Activated naive CD8-positive, alpha-beta T cell treated with anti-CD3 and anti-CD28 coated beads for 36 hours (primary cell): ENCODE measurements around the gene WDR6. TPM values are rescaled to one million over a fixed set of nuclear protein-coding genes. Genes with fewer than 3 reads are reported as not detected.
A peak's percentile ranks its signal among the peaks of the same experiment; 100 is the strongest.

Source experiments
- DNase-seq: peaks from one replicate; pipeline ENCODE4 v3.0.0; 2021
- H3K27ac Mint-ChIP-seq: one replicate; pipeline ENCODE4 v1.8.0; 2022; ENCODE audit warnings: mild to moderate bottlenecking, moderate library complexity, mixed read lengths
- H3K27me3 Mint-ChIP-seq: one replicate; pipeline ENCODE4 v1.8.0; 2022; ENCODE audit warnings: mild to moderate bottlenecking, mixed read lengths
- H3K36me3 Mint-ChIP-seq: one replicate; pipeline ENCODE4 v1.8.0; 2021; ENCODE audit warnings: mild to moderate bottlenecking, mixed read lengths
- H3K4me1 Mint-ChIP-seq: one replicate; pipeline ENCODE4 v1.8.0; 2021; ENCODE audit warnings: mixed read lengths
- H3K4me3 Mint-ChIP-seq: one replicate; pipeline ENCODE4 v1.8.0; 2022; ENCODE audit warnings: mild to moderate bottlenecking, moderate library complexity, mixed read lengths
- H3K9me3 Mint-ChIP-seq: one replicate; pipeline ENCODE4 v1.8.0; 2022; ENCODE audit warnings: mixed read lengths
- total RNA-seq, 2 experiments: library from RNA; stranded (reverse); gene quantifications; one replicate each; pipeline ENCODE4 v1.2.3, GENCODE V29; 2021

The WDR6 gene
- total RNA-seq, 2 experiments from 2014 or later, result 135 to 140 TPM

DNA sequence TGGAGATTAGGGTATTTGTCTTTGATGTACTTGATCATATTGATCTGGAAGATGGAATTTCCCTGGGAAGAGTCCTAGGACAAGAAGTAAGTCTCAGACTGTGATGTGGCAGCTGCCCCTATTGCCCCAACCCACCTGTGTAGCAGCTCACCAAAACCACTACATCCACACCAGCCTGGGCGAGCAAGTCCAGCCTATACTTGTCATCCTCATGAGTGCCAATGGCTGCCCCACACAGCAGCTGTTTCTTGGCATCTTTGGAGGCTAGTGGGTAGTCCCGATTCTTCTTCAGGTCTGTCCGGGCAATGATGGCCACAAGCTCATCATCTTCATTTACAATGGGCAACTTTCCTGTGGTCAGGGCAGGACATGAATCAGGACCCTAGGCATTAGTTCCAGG is 19.3 kb downstream of the WDR6 start:
- H3K4me3 Mint-ChIP-seq, result peak overlapping the region; percentile 97
- H3K9me3 Mint-ChIP-seq, result no peaks in the 10 kb centered on the region

DNA sequence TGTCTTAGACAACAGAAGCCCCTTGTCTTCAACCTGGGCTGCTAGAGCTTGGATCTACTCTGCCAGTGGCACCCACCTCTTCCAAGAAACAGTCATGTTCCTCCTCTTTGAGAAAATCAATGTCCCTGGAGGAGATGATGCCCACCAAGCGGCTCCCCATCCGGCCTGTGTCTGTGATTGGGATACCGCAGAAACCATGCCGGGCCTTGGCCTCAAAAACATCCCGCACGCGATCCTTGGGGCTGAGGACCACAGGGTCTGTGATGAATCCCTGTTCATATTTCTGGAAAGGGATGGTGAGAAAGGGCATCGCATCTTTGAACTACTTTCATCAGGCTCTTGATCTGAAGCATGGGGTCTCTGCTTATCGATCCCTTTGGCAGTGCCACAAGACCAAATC is 20.4 kb downstream of the WDR6 start:
- Mint-ChIP-seq H3K36me3 (peaks cover 62% of the 10 kb centered on the region), H3K27ac (peak overlapping the region; percentile 99), H3K4me3 (peak overlapping the region; percentile 97), H3K9me3 (no peaks in the 10 kb centered on the region), H3K4me1 (peaks cover 58% of the 10 kb centered on the region), H3K27me3 (no peaks in the 10 kb centered on the region)
- DNase-seq, result no peak

More for the DNA sequence above, 19.3 kb downstream of the WDR6 start:
- peaks cover 61% of the 10 kb centered on the region for H3K36me3 Mint-ChIP-seq
- H3K27ac Mint-ChIP-seq, result peak overlapping the region; percentile 57
- no peaks in the 10 kb centered on the region for H3K27me3 Mint-ChIP-seq
- peaks cover 58% of the 10 kb centered on the region for H3K4me1 Mint-ChIP-seq
- DNase-seq, result no peak

DNA sequence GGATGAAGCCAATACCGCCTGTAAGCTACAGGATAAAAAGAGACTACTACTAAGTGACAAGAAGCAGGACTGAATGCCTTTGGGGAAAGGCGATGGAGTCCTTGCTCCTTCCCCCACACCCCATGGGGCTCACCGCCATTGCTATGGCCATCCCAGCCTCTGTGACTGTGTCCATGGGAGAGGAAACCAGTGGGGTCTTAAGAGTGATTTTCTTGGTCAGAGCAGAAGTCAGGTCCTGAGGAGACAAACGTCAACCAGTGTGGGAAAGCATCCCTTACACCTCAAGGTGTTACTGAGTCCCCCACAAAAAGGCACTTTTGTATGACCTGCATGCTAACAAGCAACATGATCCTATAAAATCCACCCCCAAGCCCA is 21.1 kb downstream of the WDR6 start:
- H3K9me3 Mint-ChIP-seq, result no peaks in the 10 kb centered on the region
- peaks cover 55% of the 10 kb centered on the region for H3K36me3 Mint-ChIP-seq
- peak overlapping the region; percentile 97 for H3K4me3 Mint-ChIP-seq
- DNase-seq, result no peak
- H3K27me3 Mint-ChIP-seq, result no peaks in the 10 kb centered on the region
- peaks cover 54% of the 10 kb centered on the region for H3K4me1 Mint-ChIP-seq
- H3K27ac Mint-ChIP-seq, result peak overlapping the region; percentile 99

DNA sequence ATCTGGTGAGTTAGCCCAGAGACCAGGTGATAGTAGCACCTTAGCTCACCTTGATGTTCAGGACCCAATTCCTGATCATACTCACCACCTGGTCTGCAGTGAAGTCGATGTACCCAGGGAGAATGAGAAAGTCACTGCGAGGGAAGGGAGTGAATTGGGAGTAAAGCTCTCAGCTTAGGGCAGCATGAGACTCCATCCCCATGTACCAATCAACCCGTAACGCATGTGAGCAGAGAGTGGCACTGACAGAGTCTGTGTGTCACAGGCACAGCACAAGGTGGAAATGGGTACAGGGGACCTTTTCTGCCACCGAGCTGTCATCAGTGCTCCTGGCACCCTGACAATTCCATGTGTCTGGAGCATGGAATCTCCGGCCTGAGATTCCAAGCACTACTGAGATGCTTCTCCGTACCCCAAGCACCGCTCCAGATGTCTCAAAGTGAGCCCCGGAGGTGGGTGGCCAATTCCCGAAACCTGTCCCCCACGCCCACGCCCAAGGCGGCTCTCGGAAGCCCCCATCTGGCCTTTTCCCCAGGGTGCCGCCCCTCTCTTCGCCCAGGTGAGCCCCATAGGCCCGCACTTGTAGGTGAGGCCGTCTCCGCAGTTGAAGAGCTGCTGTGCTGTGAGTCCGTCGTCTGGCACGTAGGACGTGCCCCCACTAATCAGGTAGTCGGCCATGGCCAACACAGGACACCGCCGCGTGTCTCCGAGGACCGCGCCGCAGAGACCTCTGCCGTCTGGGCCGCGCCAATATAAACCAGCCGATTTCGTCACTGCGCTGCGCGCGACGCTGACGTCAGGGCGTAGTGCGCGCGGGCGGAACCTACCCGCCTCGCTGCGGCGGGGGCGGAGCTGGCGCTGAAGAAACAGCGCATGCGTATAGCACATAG is 21.7 kb downstream of the WDR6 start, which contains the start of gene IMPDH2:
TSS of gene IMPDH2 (minus strand) at position 726 of the 890 bp plus-strand sequence. CDS start at position 678, 48 bp downstream.
- no peaks in the 10 kb centered on the region for H3K9me3 Mint-ChIP-seq
- no peaks in the 10 kb centered on the region for H3K27me3 Mint-ChIP-seq
- H3K4me1 Mint-ChIP-seq, result peaks cover 48% of the 10 kb centered on the region
- peak; percentile 94 for DNase-seq
- H3K4me3 Mint-ChIP-seq, result peak within 1 kb of the TSS; percentile 97
- peak within 1 kb of the TSS; percentile 99 for H3K27ac Mint-ChIP-seq
- peaks cover 49% of the 10 kb centered on the region for H3K36me3 Mint-ChIP-seq

DNA sequence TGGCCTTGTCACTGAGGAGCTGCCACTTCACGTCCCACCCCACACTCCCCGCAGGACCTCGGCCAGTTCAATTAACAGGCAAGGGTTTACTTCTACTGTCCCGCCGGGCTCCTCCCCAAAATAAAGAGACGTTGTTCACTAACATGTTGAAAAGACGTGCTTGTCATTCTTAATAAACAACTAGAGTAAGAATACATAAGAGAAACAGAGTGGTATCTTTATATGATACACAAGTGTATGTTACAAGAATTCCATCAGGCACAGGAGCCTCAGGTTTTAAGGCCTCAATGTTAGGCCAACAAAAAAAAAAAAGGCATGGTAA is 22.3 kb downstream of the WDR6 start:
- peak overlapping the region; percentile 99 for H3K27ac Mint-ChIP-seq
- no peaks in the 10 kb centered on the region for H3K27me3 Mint-ChIP-seq
- peaks cover 44% of the 10 kb centered on the region for H3K36me3 Mint-ChIP-seq
- peak overlapping the region; percentile 97 for H3K4me3 Mint-ChIP-seq
- peaks cover 44% of the 10 kb centered on the region for H3K4me1 Mint-ChIP-seq
- H3K9me3 Mint-ChIP-seq, result no peaks in the 10 kb centered on the region
- no peak for DNase-seq

DNA sequence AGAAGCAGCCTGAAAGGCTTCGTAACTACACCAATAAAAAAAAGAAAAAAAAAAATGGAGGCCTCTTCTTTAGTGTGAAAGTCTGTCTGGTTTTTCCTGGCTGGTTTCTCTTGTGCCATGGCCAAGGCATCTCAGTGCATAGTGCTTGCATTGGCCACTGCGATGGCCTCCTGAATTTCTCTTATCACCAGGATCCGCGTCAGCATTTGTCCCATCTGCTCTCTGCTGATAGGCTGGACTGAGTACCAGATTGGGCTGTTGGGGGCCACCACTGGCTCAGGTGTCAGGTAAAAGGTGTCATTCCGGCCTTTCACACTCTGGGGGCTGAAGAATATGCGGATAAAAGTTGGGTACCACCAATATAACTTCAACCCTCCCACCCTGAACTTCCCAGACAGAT is 23.1 kb downstream of the WDR6 start:
- no peaks in the 10 kb centered on the region for H3K27me3 Mint-ChIP-seq
- H3K36me3 Mint-ChIP-seq, result peaks cover 44% of the 10 kb centered on the region
- no peak overlapping the region for H3K27ac Mint-ChIP-seq
- no peak overlapping the region for H3K4me3 Mint-ChIP-seq
- no peaks in the 10 kb centered on the region for H3K9me3 Mint-ChIP-seq
- DNase-seq, result no peak
- peaks cover 36% of the 10 kb centered on the region for H3K4me1 Mint-ChIP-seq

DNA sequence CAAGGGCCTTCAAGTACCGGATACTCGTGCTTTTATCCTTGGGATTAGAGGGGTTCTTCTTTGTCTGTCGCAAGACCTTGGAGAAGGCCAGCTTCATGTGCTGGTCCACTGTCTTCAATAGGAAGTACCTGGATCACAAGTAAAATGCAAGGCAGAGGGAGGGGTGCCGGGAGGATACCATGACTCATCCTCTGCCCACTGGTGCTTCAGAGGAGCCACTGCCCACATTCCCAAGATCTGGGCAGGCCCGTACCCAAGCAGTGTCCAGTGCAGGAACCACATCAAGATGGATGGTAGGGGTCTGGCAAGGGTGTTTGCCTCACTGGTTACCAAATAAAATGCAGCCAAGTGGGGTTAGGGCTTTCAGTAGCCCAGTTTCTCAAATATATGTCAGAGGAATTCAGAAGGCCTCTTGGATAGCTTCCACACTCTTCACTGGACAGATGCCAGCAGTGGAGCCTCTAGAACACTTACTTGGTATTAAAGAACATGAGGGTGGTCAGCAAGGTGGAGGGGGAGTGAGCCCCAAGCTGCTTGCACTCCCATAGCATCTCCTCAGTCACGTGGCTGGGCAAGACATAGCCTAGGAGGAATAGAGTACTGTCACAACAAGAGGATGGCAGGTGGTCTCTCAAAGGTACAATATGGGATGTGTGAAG is 25.6 kb downstream of the WDR6 start:
- Mint-ChIP-seq H3K9me3 (no peaks in the 10 kb centered on the region), H3K27ac (no peak overlapping the region), H3K4me1 (peaks cover 15% of the 10 kb centered on the region), H3K36me3 (peaks cover 28% of the 10 kb centered on the region), H3K4me3 (no peak overlapping the region), H3K27me3 (no peaks in the 10 kb centered on the region)
- DNase-seq, result no peak

DNA sequence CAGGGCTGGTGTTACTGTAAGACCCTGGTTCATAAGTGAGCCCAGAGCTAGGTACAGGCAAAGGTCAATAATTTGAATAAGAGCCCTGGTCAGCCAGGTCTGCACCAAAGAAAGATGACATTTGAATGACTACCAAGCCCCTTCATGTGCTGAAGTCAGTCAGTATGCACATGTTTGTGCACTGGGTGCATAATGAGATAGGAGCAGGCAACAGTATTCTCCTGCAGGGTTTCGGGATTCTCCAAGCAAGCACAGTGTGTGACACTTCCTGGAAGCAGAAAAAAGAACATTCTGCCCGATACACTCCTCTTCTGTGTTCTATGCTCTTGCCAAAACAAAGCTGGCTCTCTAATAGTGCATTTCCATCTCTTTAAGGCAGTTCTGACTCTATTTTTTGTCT is 27.5 kb downstream of the WDR6 start:
- Mint-ChIP-seq H3K36me3 (peaks cover 10% of the 10 kb centered on the region), H3K4me1 (peaks cover under 1% of the 10 kb centered on the region), H3K4me3 (no peak overlapping the region), H3K27ac (no peak overlapping the region), H3K9me3 (no peaks in the 10 kb centered on the region), H3K27me3 (no peaks in the 10 kb centered on the region)
- DNase-seq, result no peak

DNA sequence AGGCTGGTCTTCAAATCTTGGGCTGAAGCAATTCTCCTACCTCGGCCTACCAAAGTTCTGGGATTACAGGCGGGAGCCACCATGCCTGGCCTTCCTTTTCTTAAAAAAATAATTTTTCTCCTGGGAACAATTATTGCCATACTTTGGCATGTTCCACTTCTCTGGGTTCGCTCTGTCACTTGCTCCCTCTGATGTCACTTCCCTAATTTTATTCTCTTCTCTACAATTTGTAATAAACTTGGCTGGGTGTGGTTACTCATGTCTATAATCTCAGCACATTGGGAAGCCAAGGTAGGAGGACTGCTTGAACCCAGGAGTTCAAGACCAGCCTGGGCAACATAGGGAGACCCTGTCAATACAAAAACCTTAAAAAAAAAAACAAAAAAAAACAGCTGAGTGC is 28.1 kb downstream of the WDR6 start:
- Mint-ChIP-seq H3K36me3 (peaks cover 10% of the 10 kb centered on the region), H3K4me3 (no peak overlapping the region), H3K9me3 (no peaks in the 10 kb centered on the region), H3K27me3 (no peaks in the 10 kb centered on the region), H3K27ac (no peak overlapping the region), H3K4me1 (no peaks in the 10 kb centered on the region)
- no peak for DNase-seq

DNA sequence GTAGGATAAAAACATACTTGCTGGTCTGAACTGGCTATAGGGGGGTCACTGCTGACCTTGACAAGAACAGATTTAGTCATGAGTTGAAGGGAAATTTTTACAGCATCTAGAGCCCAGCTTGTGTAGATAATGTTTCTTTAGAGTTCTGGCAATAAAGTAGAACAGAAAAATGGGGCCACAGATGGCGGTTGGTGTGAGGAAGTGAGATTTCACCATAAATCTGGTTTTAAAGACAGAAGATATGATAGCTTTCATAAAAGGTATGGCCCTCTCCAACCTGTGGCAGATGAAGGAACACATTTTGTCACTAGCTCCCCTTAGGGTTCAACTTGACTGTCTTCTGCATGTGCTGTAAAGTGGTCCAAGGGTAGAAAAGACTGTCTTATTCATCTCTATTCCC is 46.4 kb downstream of the WDR6 start:
- H3K27me3 Mint-ChIP-seq, result no peaks in the 10 kb centered on the region
- peaks cover 23% of the 10 kb centered on the region for H3K36me3 Mint-ChIP-seq
- H3K4me1 Mint-ChIP-seq, result peaks cover 9% of the 10 kb centered on the region
- no peak overlapping the region for H3K27ac Mint-ChIP-seq
- DNase-seq, result no peak
- no peaks in the 10 kb centered on the region for H3K9me3 Mint-ChIP-seq
- H3K4me3 Mint-ChIP-seq, result no peak overlapping the region

DNA sequence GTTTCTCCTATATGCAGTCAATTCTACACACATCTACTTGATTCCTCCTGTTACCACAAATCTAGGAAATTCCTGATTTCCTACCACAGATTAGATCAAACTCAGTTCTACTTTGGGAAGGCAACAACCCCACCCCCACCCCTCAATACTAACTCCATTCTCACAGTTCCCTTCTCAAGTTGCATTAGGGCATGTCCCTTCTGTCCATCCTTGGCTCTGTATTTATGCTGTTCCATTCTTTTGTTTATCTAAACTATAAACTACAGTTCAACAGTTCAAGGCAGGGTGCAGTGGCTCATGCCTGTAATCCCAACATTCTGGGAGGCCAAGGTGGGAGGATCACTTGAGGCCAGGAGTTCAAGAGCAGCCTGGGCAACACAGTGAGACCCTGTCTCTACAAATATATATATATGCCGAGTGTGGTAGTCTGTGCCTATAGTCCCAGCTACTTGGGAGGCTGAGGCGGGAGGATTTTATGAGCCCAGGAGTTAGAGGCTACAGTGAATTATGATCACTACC is 47.2 kb downstream of the WDR6 start:
- peaks cover 23% of the 10 kb centered on the region for H3K36me3 Mint-ChIP-seq
- DNase-seq, result no peak
- H3K27ac Mint-ChIP-seq, result no peak overlapping the region

DNA sequence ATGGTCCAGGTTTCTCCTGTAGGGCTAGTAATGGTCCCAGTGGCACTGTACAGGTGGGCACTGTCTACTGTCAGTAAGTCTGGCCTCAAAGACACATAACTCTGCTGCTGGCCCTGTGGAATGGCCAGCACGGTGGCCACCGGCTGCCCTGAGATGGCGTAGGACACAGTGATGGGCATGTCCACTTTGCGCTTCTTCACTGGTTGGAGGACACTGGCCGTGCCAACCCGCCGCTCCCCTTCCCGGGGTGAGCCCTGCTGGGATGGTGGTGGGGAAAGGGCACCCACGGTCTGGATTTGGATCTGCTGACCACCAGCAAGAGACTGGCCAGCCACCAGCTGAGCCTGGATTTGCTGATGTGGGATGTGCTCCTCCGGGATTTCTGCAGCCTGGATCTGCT is 50.1 kb downstream of the WDR6 start:
- DNase-seq, result no peak
- Mint-ChIP-seq H3K4me3 (no peak overlapping the region), H3K27ac (no peak overlapping the region), H3K27me3 (no peaks in the 10 kb centered on the region), H3K9me3 (no peaks in the 10 kb centered on the region), H3K36me3 (peaks cover 18% of the 10 kb centered on the region), H3K4me1 (peaks cover 10% of the 10 kb centered on the region)

More for the DNA sequence above, 47.2 kb downstream of the WDR6 start:
- Mint-ChIP-seq H3K4me3 (no peak overlapping the region), H3K9me3 (no peaks in the 10 kb centered on the region), H3K27me3 (no peaks in the 10 kb centered on the region), H3K4me1 (peaks cover 9% of the 10 kb centered on the region)

DNA sequence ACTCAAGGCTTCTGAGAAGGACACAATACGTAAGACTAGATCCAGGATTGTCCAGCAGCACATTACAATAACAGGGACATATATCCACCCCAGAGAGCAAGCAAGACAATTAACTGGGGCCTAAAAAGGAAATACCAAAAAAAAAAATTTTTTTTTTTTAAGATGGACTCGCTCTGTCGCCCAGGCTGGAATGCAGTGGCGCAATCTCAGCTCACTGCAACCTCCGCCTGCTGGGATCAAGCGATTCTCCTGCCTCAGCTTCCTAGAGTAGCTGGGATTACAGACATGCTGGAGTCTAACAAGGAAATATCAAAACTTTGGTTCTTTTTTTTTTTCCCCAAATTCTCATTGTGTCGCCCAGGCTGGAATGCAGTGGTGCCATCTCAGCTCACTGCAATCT is 50.8 kb downstream of the WDR6 start:
- Mint-ChIP-seq H3K9me3 (no peaks in the 10 kb centered on the region), H3K27me3 (no peaks in the 10 kb centered on the region), H3K4me3 (no peak overlapping the region), H3K4me1 (peaks cover 8% of the 10 kb centered on the region), H3K27ac (no peak overlapping the region), H3K36me3 (peaks cover 14% of the 10 kb centered on the region)
- no peak for DNase-seq
